Measurements from ENCODE around the gene PGBD1. TPM values are rescaled to one million over a fixed set of nuclear protein-coding genes. Genes with fewer than 3 reads are reported as not detected.

Gene PGBD1
- total RNA-seq, 2 experiments from 2014 or later: 3.6 to 4.0 TPM

Other genes starting within 250 kb of the PGBD1 start
- under 1 TPM; 0.84 to 0.97 TPM for gene ZNF165, start 201.0 kb upstream of the PGBD1 start, total RNA-seq
- gene ZSCAN16, start 157.0 kb upstream of the PGBD1 start, total RNA-seq: 1 to 10 TPM; 2.9 to 4.5 TPM
- 10 to 100 TPM; 17.6 to 18.7 TPM for gene ZKSCAN8, start 139.7 kb upstream of the PGBD1 start, total RNA-seq
- gene ZSCAN9, start 56.3 kb upstream of the PGBD1 start, total RNA-seq: 1 to 10 TPM; 4.1 to 4.5 TPM
- 1 to 10 TPM; 6.9 to 7.7 TPM for gene ZKSCAN4, start 29.3 kb upstream of the PGBD1 start, total RNA-seq
- gene NKAPL, start 22.3 kb upstream of the PGBD1 start, total RNA-seq: not detected
- gene ZSCAN26, start 14.4 kb upstream of the PGBD1 start, total RNA-seq: 1 to 10 TPM; 6.7 to 9.7 TPM
- gene ZSCAN31, start 54.6 kb downstream of the PGBD1 start, total RNA-seq: under 1 TPM; 0.68 to 0.78 TPM
- gene ZKSCAN3, start 68.4 kb downstream of the PGBD1 start, total RNA-seq: 1 to 10 TPM; 4.6 to 5.0 TPM
- 10 to 100 TPM; 10.8 to 11.4 TPM for gene ZSCAN12, start 118.2 kb downstream of the PGBD1 start, total RNA-seq
- under 1 TPM; 0.79 to 0.83 TPM for gene ZSCAN23, start 161.9 kb downstream of the PGBD1 start, total RNA-seq
- not detected for gene GPX6, start 234.2 kb downstream of the PGBD1 start, total RNA-seq
- gene GPX5, start 244.3 kb downstream of the PGBD1 start, total RNA-seq: not detected